SU-DHL-6 (cell line): ENCODE data around the gene RNF187.

ENCODE experiments used
- H2AFZ ChIP-seq: fragments of 200-600 bp; sonication (generic); 2 replicates; pipeline ENCODE4 v1.6.1; 2014; ENCODE audit warnings: low read depth, mild to moderate bottlenecking, moderate library complexity, mixed read lengths, antibody characterized with exemption, low read length; ENCODE audit not compliant: severe bottlenecking
- H3F3A ChIP-seq: fragments of 200-600 bp; shearing (Covaris generic); 2 replicates; pipeline ENCODE4 v1.6.0; 2016; ENCODE audit warnings: antibody characterized with exemption, mild to moderate bottlenecking; ENCODE audit not compliant: insufficient read depth
- H3K27ac ChIP-seq: fragments of 200-600 bp; sonication (generic); 2 replicates; pipeline ENCODE4 v1.5.1; 2016; ENCODE audit warnings: low read depth, mild to moderate bottlenecking, low read length, moderate library complexity, mixed read lengths
- H3K27me3 ChIP-seq: fragments of 200-600 bp; sonication (generic), shearing (Covaris generic); 2 replicates; pipeline ENCODE4 v1.6.0; 2014; ENCODE audit warnings: mild to moderate bottlenecking, low read length
- H3K36me3 ChIP-seq: fragments of 200-600 bp; sonication (generic); 2 replicates; pipeline ENCODE4 v1.6.1; 2014; ENCODE audit warnings: mild to moderate bottlenecking, low read length, mixed read lengths
- H3K4me2 ChIP-seq: fragments of 300-600, 200-600 bp; shearing (Covaris generic), sonication (generic); 2 replicates; pipeline ENCODE4 v1.6.0; 2014; ENCODE audit warnings: low read length, low read depth, mild to moderate bottlenecking; ENCODE audit not compliant: poor library complexity, severe bottlenecking
- H3K4me3 ChIP-seq: fragments of 200-600 bp; sonication (generic); 2 replicates; pipeline ENCODE4 v1.5.1; 2014; ENCODE audit warnings: antibody characterized with exemption, low read length, mild to moderate bottlenecking, mixed read lengths; ENCODE audit not compliant: insufficient read depth, poor library complexity, severe bottlenecking
- H3K79me2 ChIP-seq: fragments of 200-600 bp; sonication (generic); 2 replicates; pipeline ENCODE4 v1.6.1; 2014; ENCODE audit warnings: mild to moderate bottlenecking, low read length, moderate library complexity; ENCODE audit not compliant: insufficient read depth
- H3K9ac ChIP-seq: fragments of 200-600 bp; sonication (generic); 2 replicates; pipeline ENCODE4 v1.7.0; 2014; ENCODE audit warnings: mild to moderate bottlenecking, low read length
- H3K9me2 ChIP-seq: fragments of 200-600 bp; sonication (generic); replicated peaks from 2 replicates; pipeline ENCODE4 v1.6.1; 2014; ENCODE audit warnings: low read length; ENCODE audit not compliant: insufficient read depth
- H3K9me3 ChIP-seq: fragments of 200-600 bp; sonication (generic); 2 replicates; pipeline ENCODE4 v1.6.1; 2014; ENCODE audit warnings: low read length, mixed read lengths; ENCODE audit not compliant: insufficient read depth
- H4K20me1 ChIP-seq: fragments of 200-600 bp; sonication (generic); 2 replicates; pipeline ENCODE4 v1.6.1; 2014; ENCODE audit warnings: low read depth, mild to moderate bottlenecking, antibody characterized with exemption, low read length, moderate library complexity, mixed read lengths
- CTCF ChIP-seq: fragments of 200-600 bp; sonication (generic); IDR thresholded peaks from one replicate; pipeline ENCODE4 v1.5.1; 2017; ENCODE audit warnings: antibody characterized with exemption, mild to moderate bottlenecking, low read length, moderate library complexity; ENCODE audit not compliant: insufficient read depth, poor library complexity, severe bottlenecking
- EZH2phosphoT487 ChIP-seq: fragments of 200-600 bp; sonication (generic), shearing (Covaris generic); conservative IDR thresholded peaks from 2 replicates; pipeline ENCODE4 v1.6.1; 2018; ENCODE audit warnings: mild to moderate bottlenecking, antibody characterized with exemption, low read length, moderate library complexity, mixed read lengths

RNF187 gene

GRCh38 chr1:228544921-228545591 lies 57.9 kb downstream of the RNF187 start:
- Histone ChIP-seq H3K36me3 (no peaks in the 10 kb centered on the region), H3K9ac (no peak overlapping the region), H3K9me3 (no peaks in the 10 kb centered on the region), H3F3A (no peaks in the 10 kb centered on the region), H3K9me2 (no peaks in the 10 kb centered on the region), H3K27ac (no peak overlapping the region), H3K27me3 (no peaks in the 10 kb centered on the region), H3K4me3 (no peak overlapping the region), H3K79me2 (no peaks in the 10 kb centered on the region), H2AFZ (no peak overlapping the region), H4K20me1 (no peaks in the 10 kb centered on the region), H3K4me2 (no peak overlapping the region)
- TF ChIP-seq EZH2phosphoT487 (no peak), CTCF (no peak)
